ENCODE results near the gene SORCS2.

DNA sequence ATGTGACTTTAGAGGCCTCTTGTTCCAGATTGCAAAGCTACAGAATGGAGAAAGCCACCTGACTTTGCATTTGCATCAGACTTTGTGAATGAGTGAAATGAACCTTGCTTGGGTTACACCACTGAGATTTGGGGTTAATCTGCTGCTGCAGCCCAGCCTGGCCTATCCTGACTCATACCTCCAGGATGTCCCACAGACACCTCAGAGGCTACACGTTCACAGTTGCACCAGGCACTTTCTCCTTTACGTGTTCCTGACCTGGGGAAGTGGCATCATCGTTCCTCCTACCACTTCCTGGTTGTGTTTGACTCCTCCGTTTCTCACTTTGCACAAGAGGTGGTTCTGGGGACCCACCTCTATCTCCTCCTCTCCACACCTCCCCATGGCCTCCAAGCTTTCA is 9.2 kb upstream of the SORCS2 start:
- TF ChIP-seq, protein P1, sequence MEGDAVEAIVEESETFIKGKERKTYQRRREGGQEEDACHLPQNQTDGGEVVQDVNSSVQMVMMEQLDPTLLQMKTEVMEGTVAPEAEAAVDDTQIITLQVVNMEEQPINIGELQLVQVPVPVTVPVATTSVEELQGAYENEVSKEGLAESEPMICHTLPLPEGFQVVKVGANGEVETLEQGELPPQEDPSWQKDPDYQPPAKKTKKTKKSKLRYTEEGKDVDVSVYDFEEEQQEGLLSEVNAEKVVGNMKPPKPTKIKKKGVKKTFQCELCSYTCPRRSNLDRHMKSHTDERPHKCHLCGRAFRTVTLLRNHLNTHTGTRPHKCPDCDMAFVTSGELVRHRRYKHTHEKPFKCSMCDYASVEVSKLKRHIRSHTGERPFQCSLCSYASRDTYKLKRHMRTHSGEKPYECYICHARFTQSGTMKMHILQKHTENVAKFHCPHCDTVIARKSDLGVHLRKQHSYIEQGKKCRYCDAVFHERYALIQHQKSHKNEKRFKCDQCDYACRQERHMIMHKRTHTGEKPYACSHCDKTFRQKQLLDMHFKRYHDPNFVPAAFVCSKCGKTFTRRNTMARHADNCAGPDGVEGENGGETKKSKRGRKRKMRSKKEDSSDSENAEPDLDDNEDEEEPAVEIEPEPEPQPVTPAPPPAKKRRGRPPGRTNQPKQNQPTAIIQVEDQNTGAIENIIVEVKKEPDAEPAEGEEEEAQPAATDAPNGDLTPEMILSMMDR (tag by site-specific recombination; IDR thresholded peaks at IDR 0.05), result no peak
- no peak for TF ChIP-seq YY1 (tag by site-specific recombination; IDR thresholded peaks at IDR 0.05)
- TF ChIP-seq ZNF701 (tag by site-specific recombination; IDR thresholded peaks at IDR 0.05), result no peak
- no peak for TF ChIP-seq KLF10 (tag by site-specific recombination; IDR thresholded peaks at IDR 0.05)
- TF ChIP-seq ZNF24 (tag by site-specific recombination; IDR thresholded peaks at IDR 0.05), result no peak
- TF ChIP-seq ZBTB7A (tag by site-specific recombination; IDR thresholded peaks at IDR 0.05; ENCODE audit: low read depth), result no peak
- no peak for TF ChIP-seq ZNF404 (tag by site-specific recombination; IDR thresholded peaks at IDR 0.05)
- TF ChIP-seq, protein P2, sequence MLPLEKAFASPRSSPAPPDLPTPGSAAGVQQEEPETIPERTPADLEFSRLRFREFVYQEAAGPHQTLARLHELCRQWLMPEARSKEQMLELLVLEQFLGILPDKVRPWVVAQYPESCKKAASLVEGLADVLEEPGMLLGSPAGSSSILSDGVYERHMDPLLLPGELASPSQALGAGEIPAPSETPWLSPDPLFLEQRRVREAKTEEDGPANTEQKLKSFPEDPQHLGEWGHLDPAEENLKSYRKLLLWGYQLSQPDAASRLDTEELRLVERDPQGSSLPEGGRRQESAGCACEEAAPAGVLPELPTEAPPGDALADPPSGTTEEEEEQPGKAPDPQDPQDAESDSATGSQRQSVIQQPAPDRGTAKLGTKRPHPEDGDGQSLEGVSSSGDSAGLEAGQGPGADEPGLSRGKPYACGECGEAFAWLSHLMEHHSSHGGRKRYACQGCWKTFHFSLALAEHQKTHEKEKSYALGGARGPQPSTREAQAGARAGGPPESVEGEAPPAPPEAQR (tag by site-specific recombination; IDR thresholded peaks at IDR 0.05), result no peak

Measured in HEK293 (cell line).